Measurements from ENCODE around the gene ACP1. TPM values are rescaled to one million over a fixed set of nuclear protein-coding genes. Genes with fewer than 3 reads are reported as not detected.

The ACP1 gene
- total and polyA plus RNA-seq, 10 of the 15 experiments (the other 5 are each of a cell fraction or from before 2014, with no cell fraction given): 120 to 468 (median 175) TPM

GRCh38 chr2:256094-256493 is 8.7 kb upstream of the ACP1 start:
- SMC1A ChIA-PET (ENCODE audit: uncharacterized antibody, unreplicated experiment): interaction anchor here (2.6 kb wide), 1 partner anchor 9 kb away, joined by 13 read pairs; no protein-coding TSS in a partner anchor
- TF ChIP-seq CEBPZ (IDR thresholded peaks at IDR 0.05; ENCODE audit: low read depth, low read length) (no peak), BRCA1 (IDR thresholded peaks at IDR 0.05; ENCODE audit: low read depth, low read length) (no peak), IKZF1 (conservative IDR thresholded peaks at IDR 0.05) (no peak), SIX5 (IDR thresholded peaks at IDR 0.05; ENCODE audit: low read depth, low read length, severe bottlenecking) (no peak), CHD4 (IDR thresholded peaks at IDR 0.05) (no peak), SMAD1 (IDR thresholded peaks at IDR 0.05; ENCODE audit: low read depth, partially characterized antibody) (no peak)
- Histone ChIP-seq H3K4me2 (ENCODE audit: control insufficient read depth, insufficient read depth) (no peak overlapping the region), H3K79me2 (ENCODE audit: control insufficient read depth, insufficient read depth, low read length) (no peaks in the 10 kb centered on the region), H3K9me3 (replicated peaks; ENCODE audit: control insufficient read depth, insufficient read depth, low read length) (peaks cover 6% of the 10 kb centered on the region; the same call in 1 of the 3 replicates), H3K4me1 (ENCODE audit: control insufficient read depth, insufficient read depth, low read length) (no peaks in the 10 kb centered on the region), H3K36me3 (ENCODE audit: control insufficient read depth in 2 of 2, insufficient read depth in 2 of 2, low read length in 1 of 2) (no peaks in the 10 kb centered on the region), H2AFZ (ENCODE audit: control insufficient read depth, low read depth, low read length) (no peak overlapping the region), H3K27me3 (replicated peaks in 1 of 2; ENCODE audit: control insufficient read depth in 2 of 2, insufficient read depth in 2 of 2, low read length in 1 of 2) (no peaks in the 10 kb centered on the region), H3K27ac (ENCODE audit: control insufficient read depth, insufficient read depth) (no peak overlapping the region), H3K4me3 (no peak overlapping the region), H4K20me1 (ENCODE audit: control insufficient read depth, insufficient read depth) (no peaks in the 10 kb centered on the region), H3K9ac (ENCODE audit: control insufficient read depth, insufficient read depth, low read length) (no peak overlapping the region)
- WGBS (ENCODE audit: insufficient coverage, insufficient replicate concordance, low lambda C conversion rate, missing lambda C conversion rate): 100% methylated on average over 3 of the region's 3 CpGs
- no peak for FAIRE-seq
- CTCF ChIA-PET: interaction anchor here (1.2 to 1.3 kb wide), 2 partner anchors 9 to 20 kb away, joined by 3 to 9 read pairs; no protein-coding TSS in a partner anchor
- POLR2A ChIA-PET: no interaction called here
- ATAC-seq: no peak
- RAD21 ChIA-PET (ENCODE audit: unreplicated experiment): no interaction called here
- in situ Hi-C loops (cut with MboI) (no loop called here), intact Hi-C loops (cut with micrococcal nuclease; ENCODE audit: unreplicated experiment) (no loop called here)
- no TSS peak for BruUV-seq (replicated peaks)
- no peak for DNase-seq (ENCODE audit: low read depth, low spot score)
